Adrenal gland (tissue), 12 donors: ENCODE data around the gene CNGA3. TPM values are rescaled to one million over a fixed set of nuclear protein-coding genes. Genes with fewer than 3 reads are reported as not detected.

ENCODE experiments used
- DNase-seq, 7 donors: peaks; one replicate each; pipeline ENCODE4 v3.0.0-alpha.2; 2019 to 2020
- H3K27ac ChIP-seq, 5 donors: fragments of 200-600 bp; sonication (generic) in 4 of 5; 1 replicate in 3 of 5; 2 replicates in 2 of 5; pipeline versions ENCODE4 v1.5.1 to v1.8.0; 2016 to 2020; ENCODE audit warnings: mild to moderate bottlenecking in 1 of 5
- H3K27me3 ChIP-seq: fragments of 200-600 bp; 2 replicates; pipeline ENCODE4 v1.8.0; 2021
- H3K36me3 ChIP-seq, 2 donors: fragments of 200-600 bp; replicated peaks in 1 of 2; 1 replicate in 1 of 2; 2 replicates in 1 of 2; pipeline versions ENCODE4 v1.5.1 to v1.8.0; 2018 to 2022
- H3K4me1 ChIP-seq, 2 donors: fragments of 200-600 bp; replicated peaks in 1 of 2; 1 replicate in 1 of 2; 2 replicates in 1 of 2; pipeline versions ENCODE4 v1.5.1 to v1.8.0; 2018 to 2021
- H3K4me3 ChIP-seq, 4 donors: fragments of 200-600 bp; sonication (generic) in 3 of 4; one replicate each; pipeline ENCODE4 v1.5.1; 2016 to 2018
- H3K9me3 ChIP-seq, 3 donors: fragments of 200-600 bp; sonication (generic) in 1 of 3; replicated peaks in 1 of 3; 1 replicate in 2 of 3; 2 replicates in 1 of 3; pipeline versions ENCODE4 v1.5.1 to v1.8.0; 2016 to 2021
- POLR2A ChIP-seq, 2 donors: fragments of 450-650 bp; IDR thresholded peaks; one replicate each; pipeline ENCODE4 v1.6.1; 2017; ENCODE audit warnings: antibody characterized with exemption in 2 of 2, mild to moderate bottlenecking in 2 of 2, moderate library complexity in 1 of 2
- WGBS, 4 donors: extraction: QIAGEN DNeasy Blood & Tissue Kit in 2 of 4; methylation state at CpG; one replicate each; pipeline versions ENCODE4 v1.1.5 to v1.1.7; 2013 to 2017; 5-methylcytosine and 5-hydroxymethylcytosine counted together
- intact Hi-C, 2 donors: fragments of 100-400 bp; cut with DNase I; formaldehyde crosslinking; loops; one replicate each; pipeline versions ENCODE4 v1.14.1 to v1.15.0; 2022 to 2023
- polyA plus RNA-seq, 3 donors: library from polyadenylated mRNA; stranded (reverse); fragments of 200-250 nt in 2 of 3; fragments of 350-450 nt in 1 of 3; fragmentation: Illumina TruSeq in 1 of 3; extraction: RNeasy Lipid Tissue Mini Kit (QIAGEN cat#74804) in 1 of 3; gene quantifications; one replicate each; pipeline ENCODE4 v1.2.3, GENCODE V29; 2013 to 2014
- total RNA-seq, 9 donors: library from RNA; depleted of rRNA in 4 of 9; stranded (reverse); fragments of >200 nt in 4 of 9; fragments of 120-200 nt in 1 of 9; fragmentation: NEBNext Ultra II Directional in 1 of 9; extraction: Animal tissue kit (Norgen Biotek cat#: 25700) in 1 of 9; gene quantifications; one replicate each; pipeline versions ENCODE4 v1.1.0 to v1.2.4, GENCODE V29; 2013 to 2023
- TF ChIP-seq, protein P1 (sequence below), 6 experiments: fragments of 450-650 bp in 4 of 6; fragments of 200-600 bp in 2 of 6; sonication (generic) in 1 of 6; IDR thresholded peaks; 1 replicate in 5 of 6; 2 replicates in 1 of 6; pipeline versions ENCODE4 v1.5.1 to v1.8.0; 2016 to 2021; ENCODE audit warnings: antibody characterized with exemption in 6 of 6, mild to moderate bottlenecking in 2 of 6, moderate library complexity in 1 of 6
- donor health status: healthy with polysubstance abuse.
- donor health status: Bipolar disorder and iron deficiency.
- donor health status: DM: yes; HTN: yes; CAD: no.
- donor health status: DM: no; HTN: no; CAD: no.
- donor health status: DM: no; HTN: no; CAD: no.
- donor health status: DM: yes; HTN: yes; CAD: no.

The CNGA3 gene
- total and polyA plus RNA-seq, 12 donors = 0.07 to 0.28 (median 0.16) TPM; not detected in 5

DNA sequence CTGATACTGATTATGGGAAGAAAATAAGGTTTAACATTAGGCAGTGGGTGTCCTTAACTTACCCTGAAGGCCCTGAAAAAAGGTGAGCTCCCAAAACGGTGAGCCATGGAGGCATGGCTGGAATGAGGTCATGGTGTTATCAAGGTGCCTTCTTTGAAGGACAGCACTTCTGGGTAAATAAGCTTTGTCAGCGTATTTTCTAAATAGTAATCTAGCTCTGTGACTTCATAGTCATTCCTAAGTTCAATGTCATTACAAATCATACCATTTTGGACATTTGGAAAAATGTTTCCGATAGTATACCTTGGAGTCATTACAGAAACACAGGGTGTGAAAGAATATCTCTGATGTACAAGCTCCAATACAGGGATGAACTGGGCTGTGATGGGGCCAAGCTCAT is 35.2 kb upstream of the CNGA3 start:
- WGBS, 4 donors = 55 to 64% (median 57%) methylated on average over 3 of the region's 3 CpGs

DNA sequence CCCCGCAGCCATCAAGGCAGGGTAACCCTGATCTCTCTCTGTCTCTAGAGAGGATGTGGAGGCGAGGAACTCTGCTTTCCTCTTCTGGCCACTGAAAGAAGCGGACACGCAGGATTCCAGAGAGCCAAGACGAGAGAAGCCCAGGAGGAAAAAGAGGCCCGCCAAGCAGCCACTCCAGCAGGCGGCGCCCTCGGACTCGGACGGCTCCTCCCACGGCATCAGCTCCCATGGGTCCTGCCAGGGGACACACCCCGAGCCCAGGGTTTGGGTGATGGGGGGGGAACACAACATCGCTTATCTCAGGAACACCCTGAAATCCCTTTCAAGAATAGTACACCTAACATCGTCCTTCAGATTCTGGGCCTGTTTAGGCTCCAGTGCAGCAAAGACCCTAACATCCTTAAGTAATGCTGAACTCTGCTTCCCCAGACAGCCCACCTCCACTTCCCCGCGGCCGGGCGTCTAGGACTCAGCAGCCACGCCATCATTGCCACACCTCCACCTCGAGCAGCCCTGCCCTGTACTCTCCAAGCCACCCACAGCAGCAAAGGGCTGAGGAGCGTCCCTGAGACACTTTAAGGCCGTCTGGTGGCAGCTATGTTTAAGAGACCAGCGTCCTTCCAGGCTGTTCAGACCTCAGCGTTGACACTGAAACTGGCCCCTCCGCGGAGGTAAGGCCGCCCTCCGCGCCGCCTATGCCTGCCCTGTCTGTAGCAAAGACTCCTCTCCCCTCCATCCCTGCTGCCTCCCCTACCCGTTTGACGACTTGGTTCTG is 34.3 kb upstream of the CNGA3 start:
- Histone ChIP-seq H3K27me3 (peaks cover 12% of the 10 kb centered on the region), H3K4me1 (no peaks in the 10 kb centered on the region), H3K4me3 (no peak overlapping the region), H3K36me3 (no peaks in the 10 kb centered on the region), H3K27ac (no peak overlapping the region), H3K9me3 (no peaks in the 10 kb centered on the region)
- 66 to 84% (median 71%) methylated on average over 28 to 33 of the region's 33 CpGs for WGBS, 4 donors
- TF ChIP-seq, protein P1, sequence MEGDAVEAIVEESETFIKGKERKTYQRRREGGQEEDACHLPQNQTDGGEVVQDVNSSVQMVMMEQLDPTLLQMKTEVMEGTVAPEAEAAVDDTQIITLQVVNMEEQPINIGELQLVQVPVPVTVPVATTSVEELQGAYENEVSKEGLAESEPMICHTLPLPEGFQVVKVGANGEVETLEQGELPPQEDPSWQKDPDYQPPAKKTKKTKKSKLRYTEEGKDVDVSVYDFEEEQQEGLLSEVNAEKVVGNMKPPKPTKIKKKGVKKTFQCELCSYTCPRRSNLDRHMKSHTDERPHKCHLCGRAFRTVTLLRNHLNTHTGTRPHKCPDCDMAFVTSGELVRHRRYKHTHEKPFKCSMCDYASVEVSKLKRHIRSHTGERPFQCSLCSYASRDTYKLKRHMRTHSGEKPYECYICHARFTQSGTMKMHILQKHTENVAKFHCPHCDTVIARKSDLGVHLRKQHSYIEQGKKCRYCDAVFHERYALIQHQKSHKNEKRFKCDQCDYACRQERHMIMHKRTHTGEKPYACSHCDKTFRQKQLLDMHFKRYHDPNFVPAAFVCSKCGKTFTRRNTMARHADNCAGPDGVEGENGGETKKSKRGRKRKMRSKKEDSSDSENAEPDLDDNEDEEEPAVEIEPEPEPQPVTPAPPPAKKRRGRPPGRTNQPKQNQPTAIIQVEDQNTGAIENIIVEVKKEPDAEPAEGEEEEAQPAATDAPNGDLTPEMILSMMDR (IDR thresholded peaks at IDR 0.05) = no peak
- no peak for TF ChIP-seq POLR2A (IDR thresholded peaks at IDR 0.05)
- no peak for DNase-seq
- intact Hi-C loops = no loop called here

More for the DNA sequence above, 35.2 kb upstream of the CNGA3 start:
- Histone ChIP-seq H3K4me1 (no peaks in the 10 kb centered on the region), H3K27me3 (peaks cover 12% of the 10 kb centered on the region), H3K36me3 (no peaks in the 10 kb centered on the region), H3K9me3 (no peaks in the 10 kb centered on the region), H3K27ac (no peak overlapping the region), H3K4me3 (no peak overlapping the region)
- intact Hi-C loops = no loop called here
- DNase-seq = no peak
- no peak for TF ChIP-seq POLR2A (IDR thresholded peaks at IDR 0.05)
- TF ChIP-seq, protein P1 (IDR thresholded peaks at IDR 0.05) = no peak

DNA sequence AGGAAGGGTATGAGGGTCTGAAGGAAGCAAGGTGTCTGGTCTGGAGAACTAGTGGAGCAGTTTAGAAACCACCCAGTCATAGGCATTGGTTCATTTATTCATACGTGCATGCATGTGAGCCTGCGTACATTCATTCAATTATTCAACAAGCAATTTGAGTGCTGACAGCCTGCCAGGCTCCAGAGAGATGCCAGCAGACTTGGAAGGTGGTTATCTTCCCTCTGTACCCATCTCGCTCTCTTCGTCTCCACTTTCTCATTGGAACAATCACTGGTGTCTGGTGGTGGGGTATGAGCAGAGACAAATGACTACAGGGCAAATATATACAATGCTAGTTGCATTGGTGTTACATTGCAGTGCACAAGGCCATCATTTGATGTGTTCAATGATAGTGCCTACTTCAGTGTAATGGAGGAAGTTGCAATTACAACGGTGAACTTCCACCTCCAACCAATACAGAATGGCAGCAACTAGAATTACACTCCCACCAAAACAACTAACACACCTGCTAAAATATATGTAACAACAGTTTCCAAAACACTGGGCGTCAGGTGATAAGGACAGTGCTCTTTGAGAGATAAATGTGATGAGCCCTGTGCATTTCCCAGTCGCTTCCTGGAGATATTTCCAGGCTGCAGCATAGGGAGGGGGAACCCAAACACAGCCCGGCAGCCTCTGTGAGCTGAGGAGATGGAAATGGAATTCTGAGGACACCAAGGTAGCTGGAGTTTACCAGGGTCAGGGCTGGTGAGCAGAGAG is 32.6 kb upstream of the CNGA3 start:
- TF ChIP-seq, protein P1 (IDR thresholded peaks at IDR 0.05) = no peak
- TF ChIP-seq POLR2A (IDR thresholded peaks at IDR 0.05) = no peak
- H3K4me1 ChIP-seq = no peaks in the 10 kb centered on the region
- peaks cover 1% of the 10 kb centered on the region for H3K27me3 ChIP-seq
- H3K27ac ChIP-seq = no peak overlapping the region
- intact Hi-C loops = no loop called here
- WGBS, 4 donors = 72 to 81% (median 78%) methylated on average over 8 of the region's 8 CpGs
- no peaks in the 10 kb centered on the region for H3K36me3 ChIP-seq
- no peak for DNase-seq
- no peaks in the 10 kb centered on the region for H3K9me3 ChIP-seq
- no peak overlapping the region for H3K4me3 ChIP-seq

DNA sequence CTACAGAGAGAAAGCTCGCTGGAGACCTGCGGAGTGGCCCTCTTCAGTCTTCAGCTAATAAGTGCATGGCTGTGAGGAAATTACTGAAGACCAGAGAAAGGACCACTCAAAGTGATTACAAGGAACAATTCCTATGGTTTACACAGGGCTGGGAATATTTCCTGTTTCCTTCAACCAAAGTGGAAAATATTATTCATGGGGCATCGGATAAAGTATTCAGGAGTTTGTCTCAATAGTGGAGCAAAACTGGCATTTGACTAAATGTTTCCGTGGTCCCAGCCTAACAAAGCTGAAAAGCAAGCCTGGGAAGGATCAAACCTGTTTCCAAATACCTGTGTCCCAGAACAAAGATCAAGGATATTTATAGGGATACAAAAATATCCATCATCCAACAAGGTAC is 32.0 kb upstream of the CNGA3 start:
- intact Hi-C loops = no loop called here
- TF ChIP-seq, protein P1 (IDR thresholded peaks at IDR 0.05) = no peak
- no peak for TF ChIP-seq POLR2A (IDR thresholded peaks at IDR 0.05)
- no peaks in the 10 kb centered on the region for H3K9me3 ChIP-seq
- no peaks in the 10 kb centered on the region for H3K27me3 ChIP-seq
- no peak overlapping the region for H3K4me3 ChIP-seq
- no peaks in the 10 kb centered on the region for H3K36me3 ChIP-seq
- DNase-seq = no peak
- no peak overlapping the region for H3K27ac ChIP-seq
- WGBS, 4 donors = 74 to 81% (median 78%) methylated on average over 4 of the region's 4 CpGs
- H3K4me1 ChIP-seq = no peaks in the 10 kb centered on the region
